ENCODE results near the gene VTCN1.

VTCN1 gene

GRCh38 chr1:117098287-117098890 lies 112.3 kb downstream of the VTCN1 start:
- Histone ChIP-seq H4K20me1 (no peaks in the 10 kb centered on the region), H3K27me3 (no peaks in the 10 kb centered on the region), H3K4me1 (peaks cover 0 to 8% (median 0%) of the 10 kb centered on the region in 10 experiments; a peak in 1 of 20 replicates), H3K27ac (no peak overlapping the region), H3K4me2 (no peak overlapping the region), H3K4me3 (no peak overlapping the region), H3K9me3 (replicated peaks in 1 of 11) (no peaks in the 10 kb centered on the region), H3K9ac (no peak overlapping the region), H3K36me3 (peaks cover 91 to 100% (median 97%) of the 10 kb centered on the region in 11 experiments)
- TF ChIP-seq Cebpa-rat (IDR thresholded peaks at IDR 0.05), result no peak

GRCh38 chr1:117097443-117097842 lies 113.3 kb downstream of the VTCN1 start:
- peaks cover 96 to 100% (median 99%) of the 10 kb centered on the region in 11 experiments for H3K36me3 ChIP-seq
- H4K20me1 ChIP-seq, result no peaks in the 10 kb centered on the region
- H3K4me2 ChIP-seq, result no peak overlapping the region

GRCh38 chr1:117096951-117097408 lies 113.7 kb downstream of the VTCN1 start:
- H3K36me3 ChIP-seq, result peaks cover 97 to 100% (median 100%) of the 10 kb centered on the region in 11 experiments
- H3K4me1 ChIP-seq, result peaks cover 0 to 8% (median 0%) of the 10 kb centered on the region in 10 experiments; a peak in 1 of 20 replicates
- no peaks in the 10 kb centered on the region for H3K9me3 ChIP-seq (replicated peaks in 1 of 11)
- no peak overlapping the region for H3K9ac ChIP-seq
- H3K27me3 ChIP-seq, result no peaks in the 10 kb centered on the region
- no peak for TF ChIP-seq Cebpa-rat (IDR thresholded peaks at IDR 0.05)
- no peaks in the 10 kb centered on the region for H4K20me1 ChIP-seq
- no peak overlapping the region for H3K4me2 ChIP-seq
- no peak overlapping the region for H3K27ac ChIP-seq
- no peak overlapping the region for H3K4me3 ChIP-seq

More at GRCh38 chr1:117097443-117097842, 113.3 kb downstream of the VTCN1 start:
- H3K27me3 ChIP-seq, result no peaks in the 10 kb centered on the region
- H3K9ac ChIP-seq, result no peak overlapping the region
- peaks cover 0 to 8% (median 0%) of the 10 kb centered on the region in 10 experiments; a peak in 1 of 20 replicates for H3K4me1 ChIP-seq
- no peak overlapping the region for H3K4me3 ChIP-seq
- no peaks in the 10 kb centered on the region for H3K9me3 ChIP-seq (replicated peaks in 1 of 11)
- H3K27ac ChIP-seq, result no peak overlapping the region
- no peak for TF ChIP-seq Cebpa-rat (IDR thresholded peaks at IDR 0.05)

GRCh38 chr1:117094841-117095604 lies 115.7 kb downstream of the VTCN1 start:
- Histone ChIP-seq H3K27ac (no peak overlapping the region), H3K4me3 (no peak overlapping the region), H3K4me2 (no peak overlapping the region), H4K20me1 (peaks cover 0 to 2% (median 0%) of the 10 kb centered on the region in 11 experiments; a peak in 2 of 22 replicates), H3K9me3 (replicated peaks in 1 of 11) (no peaks in the 10 kb centered on the region), H3K4me1 (peaks cover 0 to 8% (median 0%) of the 10 kb centered on the region in 10 experiments; a peak in 1 of 20 replicates), H3K36me3 (peaks cover 99 to 100% (median 100%) of the 10 kb centered on the region in 11 experiments), H3K9ac (no peak overlapping the region), H3K27me3 (no peaks in the 10 kb centered on the region)
- no peak for TF ChIP-seq Cebpa-rat (IDR thresholded peaks at IDR 0.05)

GRCh38 chr1:117093870-117094621 lies 116.7 kb downstream of the VTCN1 start:
- Histone ChIP-seq H3K27ac (no peak overlapping the region), H4K20me1 (peaks cover 0 to 3% (median 0%) of the 10 kb centered on the region in 11 experiments; a peak in 2 of 22 replicates), H3K9me3 (replicated peaks in 1 of 11) (no peaks in the 10 kb centered on the region), H3K36me3 (peaks cover 98 to 100% (median 99%) of the 10 kb centered on the region in 11 experiments), H3K4me1 (peaks cover 0 to 8% (median 0%) of the 10 kb centered on the region in 10 experiments; a peak in 1 of 20 replicates), H3K9ac (no peak overlapping the region), H3K4me2 (no peak overlapping the region), H3K4me3 (no peak overlapping the region), H3K27me3 (no peaks in the 10 kb centered on the region)
- no peak for TF ChIP-seq Cebpa-rat (IDR thresholded peaks at IDR 0.05)
